ENCODE measurements around the gene EWSR1.

EWSR1 gene

DNA sequence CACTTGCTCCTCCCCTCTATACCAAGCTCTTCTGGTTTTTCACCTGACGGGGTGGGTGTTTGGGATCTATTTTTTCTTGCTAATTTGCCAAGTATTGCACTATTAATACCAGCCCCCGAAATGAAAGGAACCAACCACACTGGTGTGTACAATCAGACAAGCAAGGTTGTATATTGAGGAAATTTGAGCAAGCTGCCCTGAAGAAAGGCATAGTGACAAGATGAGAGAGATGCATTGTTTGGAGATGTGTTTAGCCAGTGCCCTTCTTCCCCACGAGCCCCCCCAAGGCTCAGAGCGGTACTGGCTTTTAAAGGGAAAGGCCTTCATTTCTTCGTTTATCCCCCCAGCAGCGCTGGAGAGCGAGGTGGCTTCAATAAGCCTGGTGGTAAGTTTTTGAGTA, 23.1 kb downstream of the EWSR1 start:
- TF ChIP-seq, protein P1, sequence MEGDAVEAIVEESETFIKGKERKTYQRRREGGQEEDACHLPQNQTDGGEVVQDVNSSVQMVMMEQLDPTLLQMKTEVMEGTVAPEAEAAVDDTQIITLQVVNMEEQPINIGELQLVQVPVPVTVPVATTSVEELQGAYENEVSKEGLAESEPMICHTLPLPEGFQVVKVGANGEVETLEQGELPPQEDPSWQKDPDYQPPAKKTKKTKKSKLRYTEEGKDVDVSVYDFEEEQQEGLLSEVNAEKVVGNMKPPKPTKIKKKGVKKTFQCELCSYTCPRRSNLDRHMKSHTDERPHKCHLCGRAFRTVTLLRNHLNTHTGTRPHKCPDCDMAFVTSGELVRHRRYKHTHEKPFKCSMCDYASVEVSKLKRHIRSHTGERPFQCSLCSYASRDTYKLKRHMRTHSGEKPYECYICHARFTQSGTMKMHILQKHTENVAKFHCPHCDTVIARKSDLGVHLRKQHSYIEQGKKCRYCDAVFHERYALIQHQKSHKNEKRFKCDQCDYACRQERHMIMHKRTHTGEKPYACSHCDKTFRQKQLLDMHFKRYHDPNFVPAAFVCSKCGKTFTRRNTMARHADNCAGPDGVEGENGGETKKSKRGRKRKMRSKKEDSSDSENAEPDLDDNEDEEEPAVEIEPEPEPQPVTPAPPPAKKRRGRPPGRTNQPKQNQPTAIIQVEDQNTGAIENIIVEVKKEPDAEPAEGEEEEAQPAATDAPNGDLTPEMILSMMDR (IDR thresholded peaks at IDR 0.05; ENCODE audit: low read length, missing control alignments): no peak
- no peak overlapping the region for H3K4me3 ChIP-seq (replicated peaks; ENCODE audit: low read depth, low read length)
- DNase-seq (ENCODE audit: low read depth): no peak

DNA sequence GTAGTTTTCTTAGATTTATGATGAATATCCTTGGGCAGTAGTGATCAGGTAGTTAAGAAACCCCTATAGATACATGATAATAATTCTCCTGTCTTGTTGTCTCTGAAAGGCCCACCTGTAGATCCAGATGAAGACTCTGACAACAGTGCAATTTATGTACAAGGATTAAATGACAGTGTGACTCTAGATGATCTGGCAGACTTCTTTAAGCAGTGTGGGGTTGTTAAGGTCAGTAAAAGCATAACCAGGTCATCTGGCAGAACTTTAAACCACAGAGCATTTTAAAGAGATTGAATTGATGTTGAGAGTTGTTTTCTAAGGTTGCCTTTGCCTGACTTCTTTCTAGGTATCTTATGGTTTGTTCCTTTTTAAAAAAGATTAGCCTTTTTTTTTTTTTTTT, 24.3 kb downstream of the EWSR1 start:
- no peak for DNase-seq (ENCODE audit: low read depth)
- TF ChIP-seq, protein P1 (IDR thresholded peaks at IDR 0.05; ENCODE audit: low read length, missing control alignments): no peak
- no peak overlapping the region for H3K4me3 ChIP-seq (replicated peaks; ENCODE audit: low read depth, low read length)

DNA sequence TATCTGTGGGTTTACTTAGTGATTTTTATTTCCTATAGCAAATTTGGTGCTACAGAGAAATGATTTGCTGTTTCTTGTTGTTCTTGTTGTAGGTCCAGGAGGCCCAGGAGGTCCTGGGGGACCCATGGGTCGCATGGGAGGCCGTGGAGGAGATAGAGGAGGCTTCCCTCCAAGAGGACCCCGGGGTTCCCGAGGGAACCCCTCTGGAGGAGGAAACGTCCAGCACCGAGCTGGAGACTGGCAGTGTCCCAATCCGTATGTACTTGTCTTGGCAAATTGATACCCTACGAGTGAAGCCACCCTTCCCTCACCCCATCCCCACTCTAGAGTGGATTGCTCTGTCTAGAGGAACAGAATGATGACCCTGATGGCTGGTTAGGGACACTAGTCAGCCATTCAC, 30.6 kb downstream of the EWSR1 start:
- TF ChIP-seq, protein P1 (IDR thresholded peaks at IDR 0.05; ENCODE audit: low read length, missing control alignments): no peak
- no peak for DNase-seq (ENCODE audit: low read depth)

DNA sequence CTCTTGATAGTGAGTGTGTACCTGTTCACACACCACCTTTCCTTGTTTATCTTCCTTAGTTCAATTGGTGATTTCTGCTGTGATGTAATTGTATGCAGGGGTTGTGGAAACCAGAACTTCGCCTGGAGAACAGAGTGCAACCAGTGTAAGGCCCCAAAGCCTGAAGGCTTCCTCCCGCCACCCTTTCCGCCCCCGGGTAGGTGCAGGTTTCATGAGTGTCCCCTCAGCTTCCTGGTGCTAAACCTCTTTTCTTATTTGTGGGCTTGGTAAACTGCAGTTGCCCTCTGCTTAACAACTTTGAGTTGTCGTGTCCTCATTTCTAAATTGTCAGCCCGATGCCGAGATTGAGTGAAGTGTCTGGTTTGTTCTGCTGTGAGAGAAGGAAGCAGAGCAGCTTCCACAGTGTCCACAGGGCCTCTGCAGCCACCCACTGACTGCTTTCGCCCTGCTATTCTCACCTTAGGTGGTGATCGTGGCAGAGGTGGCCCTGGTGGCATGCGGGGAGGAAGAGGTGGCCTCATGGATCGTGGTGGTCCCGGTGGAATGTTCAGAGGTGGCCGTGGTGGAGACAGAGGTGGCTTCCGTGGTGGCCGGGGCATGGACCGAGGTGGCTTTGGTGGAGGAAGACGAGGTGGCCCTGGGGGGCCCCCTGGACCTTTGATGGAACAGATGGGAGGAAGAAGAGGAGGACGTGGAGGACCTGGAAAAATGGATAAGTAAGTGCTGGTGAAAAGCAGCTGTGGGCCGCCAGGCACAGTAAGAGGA, 31.2 kb downstream of the EWSR1 start:
- no peak overlapping the region for H3K4me3 ChIP-seq (replicated peaks; ENCODE audit: low read depth, low read length)
- TF ChIP-seq, protein P1 (IDR thresholded peaks at IDR 0.05; ENCODE audit: low read length, missing control alignments): no peak
- DNase-seq (ENCODE audit: low read depth): no peak

More for the DNA sequence above, 30.6 kb downstream of the EWSR1 start:
- H3K4me3 ChIP-seq (replicated peaks; ENCODE audit: low read depth, low read length): no peak overlapping the region

DNA sequence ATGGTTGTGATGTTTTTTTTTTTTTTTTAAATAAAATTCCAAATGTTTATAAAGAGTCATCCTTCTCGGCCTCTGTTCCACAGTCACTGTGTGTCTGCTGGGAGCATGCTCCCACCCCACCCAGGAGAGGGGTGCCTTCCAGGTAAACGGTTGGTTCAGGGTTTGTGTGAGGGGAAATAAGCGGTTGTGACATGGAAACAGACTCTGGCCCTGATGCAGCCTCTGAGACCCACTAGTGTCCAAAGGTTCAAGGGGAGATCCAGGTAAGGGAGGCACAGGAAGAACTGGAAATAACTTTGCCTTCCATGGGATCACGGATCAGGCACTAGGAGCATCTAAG, 32.4 kb downstream of the EWSR1 start:
- H3K4me3 ChIP-seq (replicated peaks; ENCODE audit: low read depth, low read length): no peak overlapping the region
- no peak for DNase-seq (ENCODE audit: low read depth)
- TF ChIP-seq, protein P1 (IDR thresholded peaks at IDR 0.05; ENCODE audit: low read length, missing control alignments): no peak

DNA sequence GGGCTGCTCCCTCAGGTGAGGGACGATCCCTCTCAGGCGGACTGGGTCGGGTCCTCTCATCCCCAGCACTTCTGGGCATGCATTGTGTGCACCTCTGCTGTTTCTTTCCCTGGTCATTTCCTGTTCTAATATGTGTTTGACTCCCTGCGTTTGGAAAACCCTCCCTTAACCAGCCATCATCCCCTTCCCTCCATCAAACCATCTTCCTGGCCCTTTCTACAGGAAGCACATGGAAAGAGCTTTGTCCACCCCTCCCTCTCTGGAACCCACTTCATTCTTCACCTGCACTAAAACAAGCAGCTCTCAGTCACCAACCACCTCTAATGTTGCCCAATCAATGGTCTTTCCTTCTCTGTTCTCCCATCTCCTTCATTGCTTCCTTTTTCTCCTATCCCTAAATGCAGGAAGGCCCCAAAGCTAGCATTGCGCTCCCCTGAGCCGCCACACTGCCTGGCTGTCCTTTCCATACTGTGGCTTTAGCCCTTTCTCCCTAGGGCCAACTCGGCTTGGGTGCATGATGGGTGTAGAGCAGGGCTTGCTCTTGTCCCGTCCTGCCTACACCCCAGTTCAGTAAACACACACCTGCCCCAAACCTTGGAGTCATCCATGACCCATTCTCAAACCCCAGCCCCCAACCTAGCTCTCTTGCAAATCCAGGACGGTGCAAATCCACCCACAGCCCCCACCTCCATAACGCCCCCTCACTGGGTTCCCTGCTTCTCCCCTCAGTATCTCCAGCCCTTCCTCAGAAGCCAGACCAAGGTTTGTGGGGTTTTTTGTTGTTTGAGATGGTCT, 32.9 kb downstream of the EWSR1 start:
- no peak overlapping the region for H3K4me3 ChIP-seq (replicated peaks; ENCODE audit: low read depth, low read length)
- TF ChIP-seq, protein P1 (IDR thresholded peaks at IDR 0.05; ENCODE audit: low read length, missing control alignments): no peak
- no peak for DNase-seq (ENCODE audit: low read depth)
